HG02870 (cell line): Measurements from ENCODE around the gene KSR1.
"Not testable (repeated sequence)": the region's sequence is repeated elsewhere in the genome, so short reads cannot be mapped to it uniquely, and the experiment has no call there.

ENCODE experiments used
- ATAC-seq: cut with Tn5 transposase; IDR thresholded peaks from one replicate; pipeline ENCODE4 v1.9.1; 2021; ENCODE audit warnings: mild to moderate bottlenecking, moderate library complexity; ENCODE audit not compliant: unreplicated experiment

The KSR1 gene

DNA sequence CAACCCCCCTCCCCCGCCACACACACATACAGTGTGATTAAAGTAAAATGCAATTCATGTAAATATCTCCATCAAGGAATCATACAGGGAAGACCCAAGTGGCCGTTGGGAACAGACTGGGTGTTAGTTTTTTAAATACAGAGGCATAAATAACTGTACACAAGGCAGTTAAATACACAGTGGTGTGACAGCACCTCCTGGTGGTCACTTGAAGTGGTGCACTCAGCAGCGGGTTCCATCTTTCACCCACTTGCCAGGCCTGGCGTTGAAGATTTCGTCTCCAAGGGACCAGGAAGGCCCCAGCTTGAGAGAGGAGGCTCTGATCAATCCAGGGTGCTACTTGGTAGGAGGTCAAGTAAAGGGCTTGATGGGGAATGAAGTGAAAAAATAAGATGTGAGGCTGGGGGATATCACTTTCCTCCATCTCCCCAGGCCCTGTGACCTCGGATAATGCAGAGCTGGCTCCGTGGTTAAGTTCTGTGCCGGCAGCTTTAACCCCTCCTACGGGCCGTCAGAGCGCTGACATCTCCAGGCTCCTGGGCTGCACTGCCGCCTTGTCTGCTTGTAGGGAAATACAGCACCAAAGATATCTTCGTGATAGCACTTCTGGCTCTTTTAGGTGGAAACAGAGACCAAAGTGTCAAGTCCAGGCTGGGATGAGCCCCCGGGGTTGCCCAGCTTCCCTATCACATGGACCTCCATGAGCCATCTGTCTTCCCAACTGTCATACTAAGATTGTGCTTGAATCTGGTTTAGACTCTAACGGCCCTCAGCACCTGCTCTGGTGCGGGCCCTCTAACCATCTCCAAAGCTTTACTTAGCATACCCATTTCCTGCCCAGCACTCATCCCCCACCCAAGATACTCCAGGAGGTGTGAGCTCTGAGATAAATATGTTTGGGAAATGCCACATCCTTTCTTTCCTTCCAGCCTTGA is 195.4 kb downstream of the KSR1 start:
- ATAC-seq: no peak

DNA sequence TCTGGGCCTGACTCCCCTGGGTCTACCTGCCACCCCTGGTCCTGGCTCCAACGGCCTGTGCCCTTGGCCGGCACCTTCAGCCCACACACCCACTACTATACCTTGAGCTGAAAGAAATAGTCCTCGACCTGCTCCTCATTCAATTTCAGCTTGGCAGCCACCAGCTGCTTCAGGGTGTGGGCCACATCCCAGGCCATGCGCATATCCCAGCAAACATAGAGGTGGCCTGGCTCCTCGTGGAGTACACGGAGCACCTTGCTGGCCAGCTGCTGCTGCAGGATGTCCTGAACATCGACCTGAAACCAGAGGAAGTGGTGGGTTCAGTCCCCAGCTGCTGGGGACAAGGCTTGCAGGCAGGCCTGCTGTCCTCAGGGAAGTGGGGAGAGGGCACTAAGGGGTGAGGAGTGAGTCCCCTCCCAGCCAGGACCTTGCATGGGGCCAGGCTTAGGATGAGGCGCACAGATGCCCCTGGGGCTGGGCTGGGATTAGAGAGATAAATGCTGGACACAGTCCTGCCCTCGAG is 197.3 kb downstream of the KSR1 start:
- ATAC-seq: not testable (repeated sequence)

DNA sequence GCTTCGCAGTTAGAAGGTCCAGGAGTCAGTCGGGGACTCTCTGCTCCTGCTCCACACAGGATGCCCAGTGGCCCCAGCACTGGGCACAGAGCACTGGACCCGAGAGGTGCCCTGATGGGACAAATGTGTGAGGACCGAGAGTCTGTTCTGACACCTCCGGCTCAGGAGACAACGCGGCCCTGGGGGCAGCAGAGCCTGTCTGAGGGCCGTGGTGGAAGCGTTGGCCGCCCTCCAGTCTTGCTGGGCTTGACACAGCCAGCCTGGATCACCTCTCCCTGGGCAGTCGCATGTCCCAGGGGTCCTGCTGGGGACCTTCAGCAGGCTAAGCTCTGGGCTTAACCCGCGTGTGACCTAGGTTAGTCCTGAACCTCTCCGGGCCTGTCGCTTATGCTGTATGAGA is 197.9 kb downstream of the KSR1 start:
- ATAC-seq: no peak

DNA sequence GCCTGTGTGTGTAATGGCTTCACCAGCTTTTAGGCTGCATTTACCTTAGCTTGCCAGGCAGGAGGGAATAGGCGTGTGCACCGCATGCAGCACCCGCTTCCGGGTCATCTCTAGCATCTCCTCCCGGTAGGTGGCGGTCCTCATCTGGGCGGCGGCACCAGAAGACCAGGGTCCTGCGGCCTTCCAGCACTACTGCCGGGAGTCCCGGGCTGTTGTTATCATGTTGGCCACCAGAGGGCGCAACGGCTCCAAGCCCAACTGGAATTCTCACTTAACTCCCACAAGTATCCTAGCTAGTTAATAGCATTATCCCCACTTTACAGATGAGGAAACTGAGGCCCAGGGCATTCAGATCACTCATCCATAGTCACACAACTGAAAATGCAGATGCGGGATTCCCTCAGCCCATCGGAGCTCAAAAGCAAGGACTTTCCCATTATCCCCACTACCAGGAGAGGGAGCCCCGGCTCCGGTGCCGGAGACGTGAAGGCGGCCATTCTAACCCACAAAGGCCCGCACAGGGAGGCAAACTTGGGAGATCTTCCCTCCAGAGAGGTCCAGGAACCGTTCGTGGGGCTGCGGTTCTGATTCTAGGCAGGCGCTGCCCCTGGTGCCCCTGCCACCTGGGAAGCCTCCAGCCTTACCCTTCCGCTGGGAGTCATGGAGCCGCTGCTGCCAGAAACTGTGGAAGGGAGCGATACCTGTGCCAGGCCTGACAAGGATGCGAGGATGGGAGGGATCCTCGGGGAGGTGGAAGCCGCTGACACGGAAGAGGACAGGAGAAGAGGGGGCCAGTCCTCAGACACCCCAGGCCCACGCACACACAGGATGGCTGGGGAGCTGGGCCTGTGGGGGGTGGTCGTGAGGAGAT is 198.6 kb downstream of the KSR1 start:
- peak; percentile 74 for ATAC-seq

DNA sequence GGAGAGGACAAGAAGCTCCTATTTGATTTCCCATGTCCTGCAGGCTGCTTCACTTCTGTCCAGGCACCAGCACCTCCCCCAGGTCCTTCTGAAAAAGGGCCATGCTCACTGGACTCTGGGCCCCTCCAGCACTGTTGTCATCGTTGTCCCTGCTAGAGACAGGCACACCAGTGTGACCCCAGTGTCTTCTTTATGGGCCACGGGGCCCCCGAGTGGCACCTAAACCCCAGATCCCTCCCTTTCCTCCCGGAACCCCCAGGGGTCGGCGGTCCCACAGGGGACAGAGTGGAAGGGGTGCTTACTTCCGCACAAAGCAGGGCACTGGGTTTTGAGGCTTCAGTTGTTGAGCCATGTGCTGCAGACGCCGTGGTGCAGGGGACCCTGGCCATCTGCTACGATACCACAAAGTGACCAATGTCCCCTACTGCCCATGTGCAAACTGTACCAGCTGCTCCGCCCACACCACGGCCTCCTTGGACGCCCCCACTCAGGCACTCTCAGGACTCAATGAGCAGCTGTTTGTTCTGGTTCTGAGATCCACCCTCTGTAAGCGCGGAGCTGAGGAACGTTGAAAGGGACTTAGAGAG is 199.4 kb downstream of the KSR1 start:
- ATAC-seq: not testable (repeated sequence)

DNA sequence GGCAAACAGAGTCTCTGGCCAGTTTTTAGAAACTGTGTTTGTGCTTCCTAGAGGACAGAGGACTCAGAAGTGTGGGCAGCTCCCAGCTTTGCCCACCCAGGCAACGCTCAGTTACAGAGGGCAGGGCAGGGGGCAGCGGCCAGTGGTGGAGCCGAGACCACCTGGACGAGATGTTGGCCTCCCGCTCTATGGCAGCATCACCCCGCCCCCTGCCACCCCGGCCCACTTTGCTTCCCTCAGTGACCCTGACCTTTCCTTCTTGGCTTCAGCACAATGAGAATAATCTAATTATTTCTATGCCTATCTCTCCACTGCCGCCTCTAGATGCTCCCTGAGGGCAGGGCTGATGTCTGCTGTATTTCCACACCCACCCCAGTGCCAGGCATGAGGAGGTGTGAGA is 200.4 kb downstream of the KSR1 start:
- ATAC-seq: not testable (repeated sequence)

DNA sequence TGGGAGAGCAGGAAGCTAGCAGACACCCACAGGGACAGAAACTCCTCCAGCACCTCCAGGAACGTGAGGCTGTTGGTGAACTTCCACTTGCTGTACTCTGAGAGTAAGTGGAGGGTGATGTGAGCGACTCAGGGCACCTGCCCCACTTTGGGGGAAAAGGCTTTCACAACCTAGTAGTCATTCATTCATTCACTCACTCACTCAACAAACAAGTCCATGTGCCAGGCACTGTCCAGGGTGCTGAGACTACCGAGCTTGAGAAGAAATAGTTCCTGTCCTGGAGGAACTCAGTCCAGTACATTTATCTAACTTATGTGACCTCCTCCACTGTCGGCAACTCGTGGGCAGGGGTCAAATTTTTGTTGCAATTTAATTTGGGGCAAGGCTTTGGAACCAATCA is 201.4 kb downstream of the KSR1 start:
- no peak for ATAC-seq

DNA sequence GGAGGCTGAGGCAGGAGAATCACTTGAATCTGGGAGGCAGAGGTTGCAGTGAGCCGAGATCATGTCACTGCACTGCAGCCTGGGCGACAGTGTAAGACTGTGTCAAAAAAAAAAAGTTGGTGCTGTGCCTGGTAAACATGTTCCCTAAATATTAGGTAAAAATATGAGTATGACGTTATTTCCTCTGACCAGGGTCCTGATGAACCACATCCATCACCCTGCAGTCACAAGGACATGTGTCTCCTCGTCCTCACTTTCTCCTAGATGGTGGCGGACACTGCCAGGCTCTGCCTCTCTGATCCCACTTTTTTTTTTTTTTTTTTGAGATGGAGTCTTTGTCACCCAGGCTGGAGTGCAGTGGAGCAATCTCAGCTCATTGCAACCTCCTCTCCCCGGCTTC is 203.4 kb downstream of the KSR1 start:
- ATAC-seq: no peak

DNA sequence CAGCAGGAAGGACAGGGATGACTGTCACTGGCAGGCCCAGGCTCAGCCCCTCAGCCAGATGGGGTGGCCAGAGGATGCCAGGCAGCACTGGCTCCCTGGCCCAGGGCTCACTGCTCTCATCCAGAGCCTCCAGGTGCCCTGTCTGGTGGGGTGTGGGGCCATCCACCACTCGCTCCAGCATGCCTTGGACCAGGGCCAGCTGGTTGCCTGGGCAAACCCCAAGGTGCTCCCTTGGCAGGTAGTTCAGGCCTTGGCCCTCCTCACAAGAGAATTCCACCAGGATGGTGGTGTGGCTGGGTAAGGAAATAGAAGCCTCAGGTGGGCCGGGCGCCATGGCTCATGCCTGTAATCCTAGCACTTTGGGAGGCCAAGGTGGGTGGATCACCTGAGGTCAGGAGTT is 204.2 kb downstream of the KSR1 start:
- ATAC-seq: no peak

DNA sequence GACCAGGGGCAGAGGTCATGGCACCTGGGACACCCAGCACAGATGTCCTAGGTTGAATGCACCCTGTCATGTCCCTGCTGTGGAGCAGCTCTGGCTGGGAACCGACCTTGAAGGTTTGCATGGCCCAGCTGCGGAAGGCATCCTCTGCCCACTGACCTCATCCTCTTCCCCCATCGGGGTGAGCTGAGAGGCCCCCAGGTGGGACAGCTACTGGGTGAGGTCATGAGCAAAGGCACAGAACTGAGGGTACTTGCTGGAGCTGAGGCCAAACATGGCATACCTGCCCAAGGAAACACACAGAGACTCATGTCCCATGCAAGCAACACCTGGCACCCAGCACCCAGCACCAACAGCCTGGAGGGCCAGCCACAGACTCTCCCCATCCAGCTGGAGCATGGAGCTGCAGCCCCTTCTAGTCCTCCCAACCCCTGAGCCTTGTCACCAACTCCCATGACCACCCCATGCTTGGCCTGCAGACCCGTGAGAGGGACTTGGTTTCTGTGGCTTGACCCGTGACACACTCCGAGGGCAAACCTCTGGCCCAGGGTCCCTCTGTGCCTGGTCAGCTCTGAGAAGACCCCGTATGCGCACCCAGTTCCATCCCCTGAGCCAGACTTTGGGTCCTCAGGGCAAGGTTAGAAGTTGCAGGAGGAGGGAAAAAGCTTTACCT is 207.8 kb downstream of the KSR1 start:
- no peak for ATAC-seq

DNA sequence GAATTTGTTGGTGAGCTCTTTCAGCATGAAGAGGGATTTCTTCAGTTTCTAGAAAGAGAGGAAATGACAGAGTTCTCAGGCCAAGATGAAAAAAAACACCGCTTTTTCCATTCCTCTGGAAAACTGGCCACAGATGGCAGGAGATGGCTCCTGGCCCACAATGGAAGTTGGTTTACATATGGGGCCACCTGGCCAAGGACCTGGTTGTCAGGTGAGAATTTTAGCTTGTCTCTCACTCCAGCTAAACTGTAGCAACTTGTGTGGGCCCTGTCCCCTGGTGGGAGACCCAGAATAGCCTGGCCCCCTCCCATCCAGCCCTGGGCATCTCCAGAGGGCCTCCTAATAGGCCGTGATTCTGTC is 208.3 kb downstream of the KSR1 start:
- ATAC-seq: no peak

DNA sequence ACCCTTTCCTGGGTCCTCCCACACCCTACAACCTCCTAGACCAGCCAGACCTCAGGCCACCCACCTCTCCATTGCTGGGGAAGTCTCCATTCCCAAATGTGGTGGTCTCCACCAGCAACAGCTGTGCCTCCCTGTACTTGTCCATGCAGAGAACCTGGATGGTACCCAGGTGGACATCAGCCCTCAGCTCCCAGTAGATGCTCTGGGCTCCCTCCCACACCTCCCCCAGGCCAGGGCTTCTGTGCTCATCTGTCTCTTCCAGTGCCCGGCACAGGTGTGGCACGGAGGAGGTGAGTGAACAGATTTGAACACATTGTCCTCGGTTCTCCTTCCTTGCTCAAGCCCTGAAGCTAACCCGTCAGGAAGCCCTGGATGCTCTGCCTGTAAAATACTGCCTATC is 209.3 kb downstream of the KSR1 start:
- no peak for ATAC-seq

DNA sequence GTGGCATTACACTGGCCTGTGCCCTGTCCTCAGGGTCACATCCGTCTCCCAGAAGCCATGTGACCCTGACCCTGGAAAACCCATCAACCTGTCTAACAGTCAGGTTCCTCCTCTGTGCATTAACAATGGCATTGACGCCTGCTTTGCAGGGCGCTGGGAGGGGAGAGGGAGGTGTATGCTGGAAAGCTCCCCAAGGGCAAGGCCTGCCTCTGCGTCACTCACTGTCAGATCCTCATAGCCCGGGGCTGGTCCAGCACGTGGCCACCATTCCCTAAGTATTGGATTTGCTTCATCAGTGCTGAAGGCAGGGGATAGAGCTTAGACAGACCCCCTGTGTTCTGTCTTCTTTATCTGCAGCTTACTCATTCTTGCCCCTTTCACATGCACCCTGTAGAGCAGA is 210.0 kb downstream of the KSR1 start:
- not testable (repeated sequence) for ATAC-seq

DNA sequence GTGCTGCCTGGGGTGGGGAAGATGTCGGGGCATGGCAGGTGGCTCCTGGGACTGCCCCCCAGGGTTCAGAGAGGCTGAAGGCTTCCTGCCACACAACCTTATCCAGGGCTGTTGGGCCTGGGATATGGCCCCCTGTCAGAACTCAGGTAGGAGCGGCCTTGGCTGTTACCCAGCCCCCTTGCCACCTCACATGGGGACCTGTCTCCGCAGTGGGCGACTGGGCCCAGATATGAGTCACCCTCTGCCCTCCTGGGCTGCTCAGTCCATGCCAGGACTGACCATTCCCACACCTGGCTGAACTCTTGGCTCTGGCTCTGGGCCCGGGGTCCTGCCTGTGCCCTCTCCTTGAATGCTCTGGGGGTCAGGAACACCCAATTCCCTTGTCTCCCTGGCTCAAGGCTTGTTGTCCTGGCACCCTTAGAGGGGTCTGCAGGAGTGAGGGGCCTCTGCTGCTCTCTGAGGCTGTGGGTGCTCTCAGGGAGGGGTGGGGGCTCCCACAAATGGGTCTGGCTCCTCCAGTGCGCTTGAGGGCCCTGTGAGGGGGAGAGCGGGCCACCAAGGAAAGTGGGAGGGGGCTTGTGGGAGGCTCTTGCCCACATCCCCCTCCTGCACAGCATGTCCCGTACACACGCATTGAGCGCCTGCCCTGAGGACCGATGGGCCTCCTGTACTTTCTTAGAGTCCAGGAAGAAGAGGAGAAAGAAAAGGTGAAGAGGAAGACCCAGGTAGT is 210.7 kb downstream of the KSR1 start:
- no peak for ATAC-seq

DNA sequence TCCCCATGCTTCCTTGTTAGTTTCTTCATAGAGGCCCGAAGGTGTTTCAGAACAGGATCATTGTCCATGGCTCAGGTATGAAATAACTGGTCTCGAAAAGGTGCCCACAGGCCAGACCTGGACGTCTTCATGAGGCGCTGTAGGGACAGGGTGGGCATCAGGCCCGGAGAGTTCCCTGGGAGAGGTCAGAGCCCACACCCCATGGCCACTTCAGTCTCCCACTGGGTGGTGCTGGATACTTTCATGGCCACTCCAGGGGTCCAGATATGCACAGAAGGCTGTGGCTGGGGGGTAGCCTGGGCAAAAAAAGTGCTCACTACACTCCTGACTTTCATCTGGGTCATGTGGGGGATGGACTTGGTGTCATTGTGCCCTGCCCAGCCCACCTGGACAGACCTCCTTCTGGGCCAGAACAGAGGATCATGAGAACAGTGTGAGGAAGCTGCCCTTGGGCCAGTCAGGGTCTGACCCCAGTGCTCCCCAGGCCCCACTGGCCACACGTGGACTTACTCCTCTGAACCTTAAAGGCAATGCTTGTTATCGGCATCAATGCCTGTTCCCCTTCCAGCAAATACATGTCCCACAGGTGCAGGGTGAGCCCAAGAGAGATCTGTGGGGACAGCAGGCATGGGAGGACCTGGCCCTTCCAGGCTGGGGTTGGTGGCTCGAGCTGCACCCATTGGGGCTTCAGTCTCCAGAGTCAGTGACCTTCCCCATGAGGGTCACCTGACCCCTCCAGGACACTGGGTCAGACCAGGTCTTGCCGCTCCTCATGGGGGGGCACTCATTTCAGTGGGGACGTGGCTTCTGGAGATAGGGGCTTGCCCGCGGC is 211.6 kb downstream of the KSR1 start:
- no peak for ATAC-seq

DNA sequence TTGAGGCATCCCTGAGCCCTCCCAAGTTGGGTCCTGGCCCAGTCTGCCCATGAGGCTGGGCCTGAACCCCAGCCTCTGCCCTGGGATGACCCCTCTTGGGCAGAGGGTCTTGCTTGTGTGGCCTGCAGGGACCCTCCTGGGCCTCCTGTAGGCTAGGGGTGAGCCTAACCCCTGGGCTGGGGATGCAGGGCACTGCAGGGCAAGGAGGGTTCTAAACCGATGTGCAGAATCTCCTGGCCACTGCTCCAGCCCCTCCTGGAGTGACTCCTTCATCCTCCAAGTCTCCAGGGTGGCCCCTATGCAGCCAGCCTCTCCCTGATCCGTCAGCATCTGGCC is 212.2 kb downstream of the KSR1 start:
- ATAC-seq: no peak

DNA sequence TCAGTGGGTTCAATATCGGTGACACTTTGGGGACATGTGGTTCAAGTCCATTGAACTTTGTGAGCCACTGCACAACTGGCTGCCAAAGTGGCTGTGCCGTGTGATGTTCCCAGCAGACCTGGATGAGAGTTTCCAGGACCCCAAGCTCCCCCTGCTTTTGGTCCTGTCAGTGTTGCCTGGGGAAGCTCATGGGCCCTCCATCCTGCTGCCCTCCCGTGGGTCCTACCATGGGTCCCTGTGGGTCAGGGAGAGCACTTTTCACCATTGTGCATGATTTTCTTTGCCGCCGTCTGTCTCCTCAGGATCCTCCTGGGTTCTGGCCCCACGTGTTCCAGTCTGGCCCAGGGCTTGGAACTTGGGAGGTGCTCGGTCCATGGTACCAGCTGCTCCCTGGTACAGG is 212.9 kb downstream of the KSR1 start:
- no peak for ATAC-seq

DNA sequence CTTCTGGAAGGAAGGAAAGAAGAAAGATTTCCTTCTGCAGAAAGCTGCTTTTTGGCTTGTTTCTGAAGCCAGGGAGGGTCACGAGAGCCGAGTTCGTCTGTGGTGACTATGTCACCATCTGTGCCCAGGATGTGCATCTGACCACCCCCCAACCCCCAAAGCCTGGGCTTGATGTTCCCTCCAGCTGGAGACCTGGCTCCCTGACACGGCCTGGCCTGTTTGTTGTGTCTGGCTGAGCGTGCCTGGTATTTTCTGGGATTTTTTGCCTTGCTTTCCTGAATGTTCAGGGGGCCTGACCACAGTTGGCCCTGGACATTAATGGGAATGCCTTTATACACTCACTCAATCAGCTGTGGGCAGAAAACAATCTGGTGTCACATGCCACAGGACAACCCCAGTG is 213.6 kb downstream of the KSR1 start:
- no peak for ATAC-seq

DNA sequence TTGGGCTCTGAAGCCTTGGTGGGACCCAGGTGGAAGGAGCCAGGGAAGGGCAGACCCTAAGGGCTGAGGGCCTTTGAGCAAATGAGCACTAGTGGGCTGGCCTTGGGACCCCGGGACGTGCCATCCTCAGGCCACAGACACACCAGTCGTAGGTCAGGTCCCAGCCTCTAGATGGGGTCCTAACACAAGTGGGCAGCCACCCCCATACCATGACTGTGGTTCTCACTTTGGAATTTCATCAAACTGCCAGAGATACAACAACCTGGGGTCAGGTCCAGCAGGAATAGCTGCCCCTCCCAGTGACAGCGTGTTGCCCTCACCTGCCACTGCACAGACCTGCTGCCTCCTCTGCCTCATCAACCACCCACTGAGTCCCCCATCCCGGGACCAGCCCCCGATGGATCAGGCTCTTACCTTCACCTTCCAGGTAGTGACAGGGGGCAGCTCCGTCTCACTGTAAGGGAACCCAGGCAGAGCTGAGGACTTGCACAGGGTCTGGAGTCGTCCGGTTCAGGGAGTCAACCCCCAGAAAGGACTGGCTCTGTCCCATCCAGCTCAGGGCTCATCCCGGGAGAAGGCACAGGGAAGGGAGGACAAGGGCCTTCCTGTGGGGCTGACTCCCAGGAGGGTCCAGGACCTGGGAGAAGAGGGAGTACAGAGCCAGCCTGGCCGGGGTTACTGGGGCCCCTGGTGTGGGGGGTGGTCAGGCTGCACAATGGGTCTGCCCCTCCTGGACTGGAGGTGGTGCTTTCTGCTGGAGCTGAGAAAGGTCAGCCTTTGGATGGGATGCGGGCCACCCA is 214.7 kb downstream of the KSR1 start:
- no peak for ATAC-seq
